CD4-positive, alpha-beta T cell treated with Interferon alpha-2 for 1 hour (primary cell): Measurements from ENCODE around the gene WDR89.
"Not testable (repeated sequence)": the region's sequence is repeated elsewhere in the genome, so short reads cannot be mapped to it uniquely, and the experiment has no call there.

Experiments
- DNase-seq, 2 donors: peaks; one replicate each; pipeline ENCODE4 v3.0.0-alpha.2; 2020 to 2022

The WDR89 gene, protein sequence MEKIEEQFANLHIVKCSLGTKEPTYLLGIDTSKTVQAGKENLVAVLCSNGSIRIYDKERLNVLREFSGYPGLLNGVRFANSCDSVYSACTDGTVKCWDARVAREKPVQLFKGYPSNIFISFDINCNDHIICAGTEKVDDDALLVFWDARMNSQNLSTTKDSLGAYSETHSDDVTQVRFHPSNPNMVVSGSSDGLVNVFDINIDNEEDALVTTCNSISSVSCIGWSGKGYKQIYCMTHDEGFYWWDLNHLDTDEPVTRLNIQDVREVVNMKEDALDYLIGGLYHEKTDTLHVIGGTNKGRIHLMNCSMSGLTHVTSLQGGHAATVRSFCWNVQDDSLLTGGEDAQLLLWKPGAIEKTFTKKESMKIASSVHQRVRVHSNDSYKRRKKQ

DNA sequence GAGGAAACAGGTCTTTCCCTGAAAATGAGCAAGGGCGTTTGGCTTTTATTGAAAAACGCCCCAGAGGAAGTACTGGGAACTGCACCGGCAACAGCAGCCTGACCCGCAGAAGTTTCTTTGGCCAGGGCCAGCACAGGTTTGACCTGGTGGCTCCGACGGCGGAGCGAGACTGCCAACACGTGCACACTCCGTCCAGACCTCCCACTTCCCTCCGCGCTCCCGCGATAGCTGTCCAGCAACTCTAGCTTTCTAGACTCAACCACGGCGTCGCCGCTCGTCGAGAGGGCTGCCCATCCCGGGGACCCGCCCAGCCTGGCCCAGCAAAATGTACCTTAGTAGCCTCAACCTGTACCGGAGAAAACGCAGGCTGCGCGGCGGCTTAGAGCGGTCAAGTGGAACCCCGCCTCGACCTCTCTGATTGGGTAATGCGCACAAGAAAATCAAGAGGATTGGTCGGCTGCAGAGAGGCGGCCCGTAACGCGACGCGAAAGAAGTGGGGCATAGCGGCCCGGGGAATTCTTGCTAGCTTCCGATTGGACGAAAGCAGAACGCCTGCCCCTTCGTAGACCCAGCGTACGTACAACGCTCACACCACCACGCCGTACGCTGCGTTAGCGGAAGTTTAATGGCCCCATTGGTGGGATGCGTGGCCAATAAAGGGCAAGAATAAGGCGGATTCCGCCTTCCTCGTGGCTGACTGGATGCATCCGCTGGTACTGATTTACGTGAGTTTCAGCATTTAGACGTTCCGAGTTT is at the start of gene WDR89:
TSS of gene WDR89 (minus strand) at position 399 of the 756 bp plus-strand sequence. CDS start 41,929 bp downstream, outside the sequence.
- peak; percentile 98 to 99 for DNase-seq

DNA sequence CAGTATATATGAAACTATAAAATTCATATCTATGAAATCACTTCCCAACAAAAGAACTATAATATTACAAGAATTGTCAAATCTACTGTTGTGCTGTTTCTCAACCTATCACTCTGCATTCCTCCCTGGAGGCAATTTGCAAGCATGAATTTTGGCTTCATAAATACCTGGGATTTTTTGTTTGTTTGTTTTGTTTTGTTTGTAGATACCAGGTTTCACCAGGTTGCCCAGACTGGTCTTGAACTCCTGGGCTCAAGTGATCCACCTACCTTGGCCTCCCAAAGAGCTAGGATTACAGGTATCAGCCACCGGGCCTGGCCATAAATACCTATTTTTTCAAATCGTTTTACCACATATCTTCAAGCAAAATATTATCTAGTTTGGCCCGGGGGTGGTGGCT is 47.5 kb upstream of the WDR89 start:
- no peak for DNase-seq

DNA sequence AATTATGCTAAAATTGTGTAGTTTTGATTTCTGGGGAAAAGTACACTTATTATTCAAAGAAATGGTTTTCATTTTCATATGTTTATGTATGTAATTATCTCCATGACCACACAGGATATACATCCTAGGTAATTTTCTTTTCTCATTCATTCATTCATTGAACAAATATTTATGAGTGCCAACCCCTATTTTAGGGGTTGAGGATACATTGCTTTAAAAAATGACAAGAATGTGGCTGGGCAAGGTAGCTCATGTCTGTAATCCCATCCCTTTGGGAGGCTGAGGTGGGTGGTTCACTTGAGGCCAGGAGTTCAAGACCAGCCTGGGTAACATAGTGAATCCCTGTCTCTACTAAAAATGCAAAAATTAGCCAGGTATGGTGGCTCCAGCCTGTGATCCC is 45.3 kb upstream of the WDR89 start:
- no peak for DNase-seq

DNA sequence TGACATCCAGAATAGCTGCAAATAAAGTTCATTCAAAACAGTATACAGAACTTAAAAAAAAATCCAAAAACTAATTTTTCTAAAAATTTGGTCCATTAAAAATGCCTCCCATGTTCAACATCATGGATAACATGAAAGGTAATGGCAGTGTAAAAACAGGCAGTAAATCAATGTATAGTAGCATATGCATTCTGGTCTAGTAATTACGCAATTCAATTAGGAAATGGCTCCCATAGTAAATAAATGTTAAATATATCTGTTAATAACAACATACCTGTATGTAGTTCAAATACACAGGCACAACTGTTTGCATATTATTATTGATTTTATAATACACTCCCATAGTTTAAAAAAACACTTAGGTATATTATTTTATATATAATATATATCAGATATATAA is 43.7 kb upstream of the WDR89 start:
- DNase-seq: no peak

DNA sequence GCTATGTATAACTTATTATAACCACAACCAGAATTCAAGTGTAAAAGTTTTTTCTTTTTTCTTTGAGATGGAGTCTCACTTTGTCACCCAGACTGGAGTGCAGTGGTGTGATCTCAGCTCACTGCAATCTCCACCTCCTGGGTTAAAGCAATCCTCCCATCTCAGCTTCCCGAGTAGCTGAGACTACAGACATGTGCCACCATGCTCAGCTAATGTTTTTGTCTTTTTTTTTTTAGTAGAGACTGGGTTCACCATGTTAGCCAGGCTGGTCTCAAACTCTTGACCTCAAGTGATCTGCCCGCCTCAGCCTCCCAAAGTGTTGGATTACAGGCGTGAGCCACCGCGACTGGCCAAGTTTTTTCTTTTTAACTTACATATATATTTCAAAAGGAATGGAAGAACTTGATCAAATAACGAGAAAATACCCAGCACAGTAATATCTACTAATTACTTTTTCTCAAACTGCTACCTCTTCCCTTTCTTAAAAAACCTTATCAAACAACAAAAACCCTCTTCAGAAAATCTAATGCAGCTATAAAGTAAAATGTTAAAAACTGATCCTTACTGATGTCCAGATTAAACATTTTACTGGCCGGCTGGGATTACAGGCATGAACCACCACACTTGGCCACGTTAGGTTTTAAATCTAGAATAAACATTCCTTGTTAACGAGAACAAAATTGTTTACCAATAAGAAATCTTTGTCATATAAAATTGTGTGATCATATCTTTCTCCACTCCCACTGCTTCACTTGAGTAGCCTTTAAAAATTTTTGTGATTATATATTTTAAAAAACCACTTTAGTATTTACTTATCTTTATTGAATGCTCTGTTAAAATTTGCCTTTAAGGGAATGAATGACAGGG is 41.3 kb upstream of the WDR89 start:
- DNase-seq: no peak

DNA sequence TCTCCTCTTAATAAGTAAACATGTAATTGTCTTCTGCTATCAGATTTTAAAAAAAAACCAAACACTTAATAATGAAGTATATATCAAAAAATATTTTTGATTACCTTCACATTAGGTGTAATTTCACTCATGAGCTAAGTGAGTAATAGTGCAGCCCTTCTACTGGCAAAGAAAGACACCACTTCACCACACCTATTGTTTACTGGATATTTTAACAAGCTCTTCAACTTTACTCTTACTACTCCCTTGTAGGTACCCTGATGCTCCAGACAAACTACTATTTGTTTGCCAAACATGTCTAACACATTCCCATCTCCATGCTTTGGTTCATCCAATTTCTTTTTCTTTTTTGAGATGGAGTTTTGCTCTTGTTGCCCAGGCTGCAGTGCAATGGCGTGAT is 36.9 kb upstream of the WDR89 start:
- no peak for DNase-seq

DNA sequence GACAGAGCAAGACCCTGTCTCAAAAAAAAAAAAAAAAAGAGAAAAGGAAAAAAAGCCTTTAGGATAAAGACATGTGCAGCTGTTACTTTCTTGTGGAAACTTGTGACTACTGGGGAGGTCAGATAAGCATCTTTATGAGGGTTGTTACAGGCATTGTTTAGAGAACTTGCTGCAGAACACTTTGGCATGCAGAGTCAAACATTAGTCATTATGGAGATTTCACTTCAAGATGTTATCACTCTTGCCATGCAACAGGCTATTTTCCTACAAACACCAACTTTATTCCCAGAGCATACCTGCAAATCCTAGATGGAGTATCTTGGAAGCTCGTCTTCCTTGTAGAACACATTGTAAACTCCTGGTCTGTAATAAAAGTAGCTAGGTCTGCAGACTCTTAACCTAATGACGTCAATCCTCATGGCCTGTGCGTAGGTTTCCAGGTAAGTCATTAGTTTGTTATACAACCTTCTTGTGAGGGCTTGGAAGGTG is 36.3 kb upstream of the WDR89 start:
- DNase-seq: no peak

DNA sequence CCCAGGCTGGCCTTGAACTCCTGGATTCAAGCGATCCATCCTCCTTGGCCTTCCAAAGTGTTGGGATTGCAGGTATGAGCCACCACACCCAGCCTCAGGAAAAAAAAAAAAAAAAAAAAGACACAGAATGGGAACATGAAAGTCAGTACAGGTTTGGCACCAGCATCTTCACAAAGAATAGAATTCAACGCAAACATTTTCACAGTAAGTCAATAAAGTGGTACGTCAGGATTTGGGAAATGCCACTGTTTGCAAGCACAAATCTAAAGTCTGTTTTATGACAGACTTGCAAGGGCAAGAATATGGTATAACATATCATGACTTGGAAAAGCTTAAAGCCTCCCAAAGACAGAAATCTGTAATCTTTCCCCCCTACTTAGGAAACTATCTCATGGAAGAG is 34.9 kb upstream of the WDR89 start:
- no peak for DNase-seq

DNA sequence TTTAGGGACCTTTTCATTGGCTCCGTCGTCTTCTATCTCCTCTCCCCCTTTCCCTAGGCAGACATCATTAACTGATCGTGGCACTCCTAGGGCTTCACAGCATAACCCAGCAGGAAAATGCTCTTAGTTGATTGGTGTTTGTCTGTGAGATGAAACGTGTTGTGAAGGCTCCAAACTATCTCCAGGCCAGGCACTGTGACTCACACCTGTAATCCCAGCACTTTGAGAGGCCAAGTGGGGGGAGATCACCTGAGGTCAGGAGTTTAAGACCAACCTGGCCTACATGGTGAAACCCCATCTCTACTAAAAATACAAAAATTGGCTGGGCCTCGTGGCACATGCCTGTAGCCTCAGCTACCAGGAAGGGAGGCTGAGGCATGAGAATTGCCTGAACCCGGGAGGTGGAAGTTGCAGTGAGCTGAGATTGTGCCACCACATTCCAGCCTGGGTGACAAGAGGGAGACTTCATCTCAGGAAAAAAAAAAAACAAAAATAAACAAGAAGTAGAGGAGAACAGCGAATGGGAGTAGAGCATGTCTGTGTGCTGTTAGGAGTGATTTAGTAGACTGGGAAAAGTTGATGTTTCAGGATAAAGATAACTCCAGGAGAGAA is 32.3 kb upstream of the WDR89 start:
- DNase-seq: no peak

DNA sequence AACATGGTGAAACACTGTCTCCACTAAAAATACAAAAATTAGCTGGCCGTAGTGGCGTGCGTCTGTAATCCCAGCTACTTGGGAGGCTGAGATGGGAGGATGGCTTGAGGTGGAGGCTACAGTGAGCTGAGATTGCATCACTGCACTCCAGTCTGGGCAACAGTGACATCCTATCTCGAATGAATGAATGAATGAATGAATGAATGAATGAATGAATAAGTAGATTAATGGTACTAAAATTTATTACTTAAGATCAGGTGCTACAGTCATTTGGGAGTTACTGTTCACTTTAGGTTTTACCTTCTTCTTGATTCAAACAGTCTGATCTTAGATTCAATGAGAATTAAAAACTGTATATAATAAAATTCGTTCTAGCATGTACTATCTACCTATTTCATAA is 31.6 kb upstream of the WDR89 start:
- no peak for DNase-seq

DNA sequence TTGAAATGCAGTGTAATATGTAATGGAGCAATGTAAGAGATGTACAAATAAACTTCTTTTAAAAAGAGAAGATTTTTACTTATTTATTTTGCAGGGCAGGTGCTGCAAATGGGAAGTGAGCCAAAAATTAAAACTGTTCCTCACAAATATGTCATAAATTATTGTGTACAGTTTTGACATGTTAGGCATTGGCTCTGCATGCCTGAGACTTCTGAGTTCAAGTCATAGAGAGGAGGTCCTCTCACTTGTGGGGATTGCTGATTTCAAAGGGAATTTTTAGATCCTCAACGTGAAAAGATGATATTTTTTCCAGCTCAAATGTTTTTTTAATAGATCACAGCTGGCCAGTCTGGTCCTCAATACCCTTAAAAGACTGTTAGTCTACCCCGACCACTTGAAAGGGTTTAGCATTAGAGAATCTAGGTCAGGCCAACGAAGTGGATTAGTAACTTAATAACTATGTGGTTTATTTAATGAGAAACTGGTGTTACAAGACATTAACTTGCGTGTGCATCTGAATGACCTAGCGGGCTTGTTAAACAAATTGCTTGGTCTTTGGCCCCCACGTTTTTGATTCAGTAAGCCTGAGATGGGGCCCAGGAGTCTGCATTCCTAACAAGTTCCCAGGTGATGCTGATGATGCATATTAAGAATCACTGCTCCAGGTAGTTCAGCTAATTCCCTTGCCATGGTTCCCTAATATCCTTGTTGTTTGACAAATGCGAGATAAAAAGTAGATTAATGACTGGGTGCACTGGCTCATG is 30.9 kb upstream of the WDR89 start:
- DNase-seq: no peak

DNA sequence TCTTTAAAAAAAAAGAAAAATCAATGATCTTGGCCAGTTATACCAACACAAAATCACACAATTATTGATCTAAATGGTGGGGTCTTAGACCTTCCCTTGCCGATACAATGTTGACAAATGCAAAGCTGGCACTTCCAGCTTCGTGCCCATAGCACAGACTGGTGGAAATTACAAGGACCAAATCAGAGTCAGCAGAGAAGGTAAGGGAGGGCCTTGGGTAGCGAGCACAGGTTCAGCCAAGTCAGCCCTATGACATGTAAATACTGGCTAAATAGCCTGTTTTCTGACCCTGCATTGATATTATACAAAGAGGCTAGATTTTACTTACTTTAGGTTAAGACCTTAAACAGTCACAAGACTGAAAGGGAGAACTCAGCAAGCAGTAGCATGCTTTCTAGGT is 30.3 kb upstream of the WDR89 start:
- DNase-seq: no peak

DNA sequence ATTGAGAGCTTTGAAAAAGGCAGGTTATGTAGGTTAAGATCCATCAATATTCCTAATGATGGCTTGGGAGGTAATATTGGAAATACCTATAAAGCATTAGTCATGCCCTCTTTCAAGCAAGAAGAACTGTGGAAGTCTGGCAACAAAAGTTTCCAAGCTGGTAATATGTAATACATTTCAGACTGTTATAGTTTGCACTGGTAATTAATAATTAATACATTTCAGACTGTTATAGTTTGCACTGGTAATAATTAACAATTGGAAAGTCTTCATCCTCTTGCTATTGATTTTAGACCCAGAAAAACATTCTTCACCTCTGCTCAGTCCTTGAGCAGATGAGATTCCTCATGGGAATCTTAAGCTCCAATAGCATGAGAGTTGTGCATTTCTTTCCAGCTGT is 29.0 kb upstream of the WDR89 start:
- no peak for DNase-seq

DNA sequence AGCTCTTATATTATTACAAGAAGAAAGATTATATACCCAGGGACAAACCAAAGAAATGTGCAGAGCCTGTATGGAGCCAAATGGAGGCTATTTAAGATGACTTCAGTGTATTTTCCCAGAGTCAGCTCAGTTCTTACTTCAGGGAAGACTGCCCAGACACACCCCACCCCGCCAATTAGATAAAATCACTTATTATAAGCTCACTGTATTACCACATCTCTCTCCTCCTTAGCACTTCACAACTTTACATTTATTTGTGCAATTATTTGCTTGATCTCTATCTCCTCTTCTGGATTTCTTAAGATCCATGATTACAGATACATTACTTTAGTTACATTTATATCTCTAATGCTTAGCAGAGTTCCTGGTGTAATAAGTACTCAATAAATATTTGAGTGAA is 24.7 kb upstream of the WDR89 start:
- no peak for DNase-seq

DNA sequence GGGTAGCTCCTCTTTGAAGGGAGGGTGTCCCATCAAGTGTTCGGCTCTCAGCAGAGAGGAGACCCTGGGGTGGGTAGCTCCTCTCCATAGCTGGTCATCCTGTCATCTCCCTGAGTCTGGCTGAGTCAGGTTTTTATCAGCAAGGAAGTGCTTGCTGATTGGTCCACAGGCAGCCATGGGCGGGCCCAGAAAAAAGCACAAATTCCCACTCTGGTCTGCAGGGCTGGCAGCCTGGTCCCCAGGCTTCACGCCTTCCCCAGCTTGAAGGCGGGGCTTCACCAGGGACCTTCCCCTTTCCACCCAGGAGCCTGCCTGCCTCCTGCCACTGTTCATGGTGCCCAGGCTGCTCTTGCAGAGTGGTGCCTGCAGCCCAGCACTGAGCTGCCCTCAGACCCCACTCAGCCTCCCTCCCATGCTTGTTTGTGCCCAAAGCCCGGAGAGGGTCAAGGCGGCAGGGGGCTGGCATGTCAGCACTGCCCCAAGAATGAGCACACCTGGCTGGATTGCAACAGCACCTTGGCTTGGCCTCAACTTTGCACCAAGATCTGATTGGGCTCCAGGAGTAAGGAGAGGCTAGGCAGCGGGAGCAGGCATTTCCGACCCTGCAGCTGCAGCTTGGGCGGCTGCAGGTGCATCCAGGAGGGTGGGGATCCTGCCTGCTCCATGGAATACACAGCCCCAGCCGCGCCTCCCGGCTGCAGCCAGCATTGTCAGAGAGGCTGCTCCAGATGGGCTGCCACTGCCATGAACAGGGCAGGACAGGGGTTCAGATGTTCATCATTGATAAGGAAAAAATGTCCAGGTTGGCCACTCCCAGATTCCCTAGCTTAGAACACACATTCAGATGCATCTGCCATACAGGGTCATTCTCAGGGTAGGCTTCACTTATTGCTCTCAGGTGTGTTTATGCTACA is 22.0 kb upstream of the WDR89 start:
- no peak for DNase-seq

DNA sequence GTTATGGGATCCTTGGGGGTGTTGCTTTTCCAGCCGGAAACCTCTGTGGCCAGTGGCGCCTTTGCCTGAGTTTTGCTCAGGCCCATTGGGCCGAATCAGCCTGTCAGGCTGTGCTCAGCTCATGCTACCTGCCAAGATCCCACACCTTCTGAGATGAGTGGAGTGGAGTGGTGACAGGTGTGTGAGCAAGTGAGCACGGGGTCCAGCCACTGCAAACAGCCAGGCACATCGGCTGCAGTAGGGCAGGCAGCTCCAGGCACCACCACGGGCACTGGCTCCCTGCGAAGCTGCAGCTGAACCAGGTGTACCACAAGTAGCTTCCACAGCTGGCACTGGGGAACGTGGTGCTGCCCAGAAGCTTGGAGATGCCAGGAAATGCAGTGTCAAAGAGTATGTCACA is 21.1 kb upstream of the WDR89 start:
- no peak for DNase-seq

DNA sequence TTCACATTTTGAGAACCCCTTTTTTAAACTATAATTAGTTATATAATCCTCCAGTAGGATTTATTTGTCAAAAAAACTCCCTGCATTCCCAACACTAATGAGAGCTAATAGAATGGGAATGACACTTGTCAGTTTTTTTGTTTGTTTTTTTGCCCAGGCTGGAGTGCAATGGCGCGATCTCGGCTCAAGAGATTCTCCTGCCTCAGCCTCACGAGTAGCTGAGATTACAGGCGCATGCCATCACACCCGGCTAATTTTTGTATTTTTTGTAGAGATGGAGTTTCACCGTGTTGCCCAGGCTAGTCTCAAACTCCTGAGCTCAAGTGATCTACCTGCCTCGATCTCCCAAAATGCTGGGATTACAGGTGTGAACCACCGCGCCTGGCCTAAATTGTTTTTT is 20.2 kb upstream of the WDR89 start:
- DNase-seq: not testable (repeated sequence)

DNA sequence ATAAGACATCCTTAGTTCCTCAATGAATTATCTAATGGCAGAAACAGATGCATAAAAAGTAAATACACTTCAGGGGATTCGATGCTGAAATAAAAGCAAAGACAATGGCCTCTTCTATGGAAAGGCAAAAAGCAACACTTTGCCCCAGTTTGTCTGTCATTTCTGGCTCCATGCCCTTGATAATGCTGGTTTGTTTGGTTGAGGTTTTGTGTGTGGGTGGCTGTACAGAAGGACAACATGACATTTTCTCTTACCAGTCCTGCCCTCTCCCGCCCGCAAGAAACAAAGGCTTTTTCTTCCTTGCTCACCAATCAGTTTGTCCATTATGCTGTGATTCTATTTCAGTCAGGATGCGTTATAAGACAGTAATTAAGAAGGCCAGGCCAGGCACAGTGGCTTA is 18.1 kb upstream of the WDR89 start:
- DNase-seq: no peak

DNA sequence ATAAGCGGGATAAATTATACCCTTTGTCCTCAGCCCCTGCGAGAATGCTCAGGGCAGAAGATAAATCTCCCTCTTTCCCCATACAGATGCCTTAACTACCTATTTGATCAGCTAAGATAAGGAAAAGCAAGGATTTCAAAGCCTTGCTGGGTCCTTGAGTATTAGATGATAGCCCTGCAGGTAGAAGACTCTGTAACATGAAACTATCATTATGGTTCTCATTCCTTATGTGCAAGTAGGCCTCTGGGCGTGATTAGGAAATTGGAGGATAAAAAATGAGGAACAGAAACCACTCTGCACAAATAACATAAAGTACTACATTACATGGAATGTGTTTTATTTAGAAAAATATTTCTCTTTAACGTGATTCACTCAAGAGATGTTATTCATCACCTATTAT is 14.5 kb upstream of the WDR89 start:
- DNase-seq: no peak

DNA sequence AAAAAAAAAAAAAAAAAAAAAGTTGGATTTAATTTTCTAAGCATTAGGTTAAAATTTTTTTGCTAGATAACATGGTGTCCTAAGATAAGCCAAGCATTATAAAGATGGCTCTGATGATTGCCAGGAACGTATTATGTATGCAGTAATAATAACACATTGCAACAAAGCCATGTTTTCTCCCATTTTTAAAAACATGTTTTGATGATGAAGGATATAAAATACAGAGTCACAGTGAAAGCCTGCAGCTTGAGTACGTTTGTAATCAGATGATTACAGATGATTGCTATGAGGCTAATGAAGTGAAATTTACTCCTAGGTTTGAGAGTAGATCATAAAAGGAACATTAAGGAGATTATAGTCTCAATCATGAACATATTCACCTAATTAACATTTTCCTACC is 13.3 kb upstream of the WDR89 start:
- DNase-seq: no peak

DNA sequence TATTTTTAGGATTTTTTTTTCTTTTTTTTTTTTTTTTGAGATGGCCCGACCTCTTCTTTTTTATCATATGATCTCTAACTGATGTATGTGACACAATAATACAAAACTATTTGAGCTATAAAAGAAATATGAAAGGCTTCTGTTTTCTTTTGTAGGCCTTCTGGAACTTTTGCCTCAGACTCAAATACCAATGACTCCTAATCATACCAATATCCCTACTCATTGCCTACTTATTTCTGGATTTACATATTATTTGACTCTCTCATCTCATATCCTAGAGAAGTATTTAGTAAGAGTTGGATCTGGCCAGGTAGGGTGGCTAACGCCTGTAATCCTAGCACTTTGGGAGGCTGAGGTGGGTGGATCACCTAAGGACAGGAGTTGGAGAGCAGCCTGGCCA is 12.7 kb upstream of the WDR89 start:
- no peak for DNase-seq
